ENCODE measurements around the gene ERBB4.

Gene ERBB4

GRCh38 chr2:211447548-211447947 lies 1091.1 kb downstream of the ERBB4 start:
- no peak for DNase-seq

DNA sequence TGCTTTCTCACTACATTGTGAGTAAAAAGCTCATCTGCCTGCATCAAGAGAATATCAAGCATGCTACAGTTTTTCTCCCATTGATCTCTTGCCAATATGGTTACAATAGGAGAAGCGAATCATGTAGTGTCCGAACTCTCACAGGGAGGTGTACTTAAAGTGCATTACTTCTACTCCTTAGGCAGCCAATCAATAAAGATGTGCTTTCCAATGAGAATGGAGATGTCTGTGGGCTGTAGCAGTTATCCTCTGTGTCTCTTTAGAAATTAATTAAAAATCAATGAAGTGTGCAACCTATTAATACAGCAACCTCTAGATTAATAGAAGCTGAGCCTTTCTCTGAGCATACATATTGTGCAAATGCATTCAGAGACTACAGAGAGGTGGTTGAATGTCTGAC lies 1098.5 kb downstream of the ERBB4 start:
- DNase-seq = no peak

DNA sequence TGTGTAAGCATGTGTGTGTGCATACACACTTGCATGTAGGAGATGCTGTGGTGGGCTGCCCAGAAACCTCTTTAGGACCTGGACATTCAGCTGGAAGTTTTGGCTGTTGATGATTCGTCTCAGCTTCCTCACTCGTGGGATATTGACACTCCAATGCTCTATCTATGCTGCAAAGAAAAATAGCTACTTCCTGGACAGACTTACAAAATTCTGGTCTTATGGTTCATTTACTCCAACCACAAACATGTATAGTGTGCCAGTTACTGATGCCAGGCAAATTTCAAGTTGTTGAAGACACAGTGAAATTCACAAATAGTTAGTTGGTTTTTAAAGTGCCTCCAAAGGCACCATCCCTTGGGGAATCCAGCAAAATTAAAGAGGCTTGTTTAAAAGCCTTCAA lies 1099.6 kb downstream of the ERBB4 start:
- no peak for DNase-seq

DNA sequence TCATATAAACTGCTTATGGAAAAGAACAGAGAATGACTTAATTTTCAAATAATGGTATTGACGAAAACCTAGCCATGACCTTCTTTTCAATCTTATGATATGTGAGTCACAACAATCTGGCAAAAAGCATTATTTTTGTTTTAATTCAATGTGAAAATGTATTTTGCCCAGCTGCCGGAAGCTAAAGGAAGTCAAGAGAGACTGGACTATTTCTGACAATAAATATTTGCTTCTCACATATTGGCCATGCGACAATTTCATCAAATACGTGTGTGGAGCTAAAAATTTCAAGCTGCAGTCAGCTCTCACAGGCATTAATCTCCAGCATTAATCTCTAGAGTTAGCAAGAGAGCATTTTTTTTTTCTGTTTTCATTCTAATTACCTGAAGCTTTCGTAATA lies 1101.2 kb downstream of the ERBB4 start:
- DNase-seq = no peak

DNA sequence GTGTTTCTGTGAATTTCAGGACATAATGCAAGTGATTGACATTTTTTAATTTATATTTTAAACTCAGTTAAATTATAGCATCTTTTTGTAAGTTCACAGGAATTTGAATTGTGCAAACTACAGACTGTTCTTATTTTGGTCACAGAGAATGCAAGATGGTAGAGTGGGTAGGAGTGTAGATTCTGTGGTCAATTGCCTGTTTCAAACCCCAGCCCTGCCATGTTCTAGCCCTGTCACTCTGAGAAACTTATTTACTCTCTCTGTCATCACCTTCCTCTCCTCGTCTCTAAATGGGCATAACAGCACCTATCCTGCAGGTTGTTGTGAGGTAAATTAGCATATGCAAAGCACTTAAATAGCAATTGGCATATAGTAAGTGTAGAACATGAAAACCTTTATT lies 1102.4 kb downstream of the ERBB4 start:
- no peak for DNase-seq

DNA sequence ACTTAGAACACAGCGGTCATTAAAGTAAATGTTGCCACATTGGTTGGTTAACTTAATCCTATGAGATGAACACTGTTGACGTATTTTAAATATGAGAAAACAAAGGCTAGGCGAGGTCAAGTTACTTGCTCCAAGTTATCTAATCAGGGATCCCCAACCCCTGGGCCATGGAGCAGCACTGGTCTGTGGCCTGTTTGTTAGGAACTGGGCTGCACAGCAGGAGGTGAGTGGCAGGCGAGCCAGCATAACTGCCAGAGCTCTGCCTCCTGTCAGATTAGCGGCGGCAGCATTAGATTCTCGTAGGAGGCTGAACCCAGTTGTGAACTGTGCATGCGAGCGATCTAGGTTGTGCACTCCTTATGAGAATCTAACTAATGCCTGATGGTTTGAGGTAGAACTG lies 1103.3 kb downstream of the ERBB4 start:
- no peak for DNase-seq

GRCh38 chr2:211434773-211435172 lies 1103.8 kb downstream of the ERBB4 start:
- DNase-seq = no peak

GRCh38 chr2:211429256-211429920 lies 1109.2 kb downstream of the ERBB4 start:
- DNase-seq = no peak

GRCh38 chr2:211426240-211426639 lies 1112.4 kb downstream of the ERBB4 start:
- DNase-seq = no peak

DNA sequence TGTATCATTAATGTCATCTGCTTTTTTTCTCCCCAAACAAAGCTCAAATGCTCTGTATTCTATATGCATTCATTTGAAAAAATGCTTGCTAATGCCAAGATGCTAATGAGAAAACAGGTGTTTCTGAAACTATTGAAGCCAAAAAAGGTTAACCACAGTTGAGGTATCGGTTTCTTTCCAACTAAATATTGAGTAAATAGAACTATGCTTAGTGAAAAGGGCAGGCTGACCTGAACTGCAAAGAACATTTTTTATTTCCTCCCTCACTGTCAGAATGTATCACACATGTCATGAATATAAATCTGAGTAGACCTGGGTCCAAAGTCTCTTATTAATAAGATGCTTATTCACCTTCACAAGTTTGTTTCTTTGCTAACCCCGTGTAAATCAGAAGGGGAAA lies 1115.6 kb downstream of the ERBB4 start:
- DNase-seq = no peak

- DNase-seq = no peak
These were observed 1121.1 kb downstream of the ERBB4 start for GRCh38 chr2:211417544-211417943.

DNA sequence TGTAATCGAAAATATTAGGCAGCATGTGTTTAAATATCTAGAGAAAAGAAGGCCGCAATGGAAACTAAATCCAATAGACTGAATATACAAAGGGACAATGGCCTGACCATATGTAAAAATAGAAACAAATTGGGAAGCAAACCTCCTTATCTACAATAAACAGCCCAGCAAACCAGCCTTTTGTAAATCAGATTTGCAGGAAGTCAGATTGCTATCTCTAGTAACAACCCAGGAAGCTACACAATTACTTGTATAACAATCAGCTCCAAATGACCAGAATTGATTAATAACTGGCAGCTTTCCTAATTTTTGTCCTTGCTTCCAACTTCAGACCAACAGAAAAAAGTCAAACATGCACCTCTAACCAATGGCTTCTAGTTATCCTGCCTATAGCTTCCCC lies 1122.2 kb downstream of the ERBB4 start:
- no peak for DNase-seq

DNA sequence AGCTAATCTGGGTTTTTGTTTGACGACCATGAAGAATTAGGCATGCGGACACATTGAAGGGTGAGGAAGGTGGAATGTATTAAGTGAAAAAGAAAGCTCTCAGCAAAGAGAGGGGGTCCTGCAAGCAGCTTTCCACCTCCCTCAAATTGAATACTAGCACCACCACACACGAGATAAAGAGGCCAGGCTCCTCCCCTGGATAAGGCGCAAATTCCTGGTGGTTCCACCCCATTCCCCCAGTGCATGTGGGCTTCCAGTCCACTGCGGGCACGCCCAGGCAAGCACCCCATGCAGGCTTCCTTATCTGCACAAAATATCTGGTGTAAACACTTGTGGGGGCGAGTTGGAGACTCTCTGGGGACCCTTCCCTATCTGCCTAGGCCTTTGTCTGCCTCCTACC lies 1124.9 kb downstream of the ERBB4 start:
- no peak for DNase-seq

- no peak for DNase-seq
These were observed 1130.1 kb downstream of the ERBB4 start for GRCh38 chr2:211408483-211408891.

DNA sequence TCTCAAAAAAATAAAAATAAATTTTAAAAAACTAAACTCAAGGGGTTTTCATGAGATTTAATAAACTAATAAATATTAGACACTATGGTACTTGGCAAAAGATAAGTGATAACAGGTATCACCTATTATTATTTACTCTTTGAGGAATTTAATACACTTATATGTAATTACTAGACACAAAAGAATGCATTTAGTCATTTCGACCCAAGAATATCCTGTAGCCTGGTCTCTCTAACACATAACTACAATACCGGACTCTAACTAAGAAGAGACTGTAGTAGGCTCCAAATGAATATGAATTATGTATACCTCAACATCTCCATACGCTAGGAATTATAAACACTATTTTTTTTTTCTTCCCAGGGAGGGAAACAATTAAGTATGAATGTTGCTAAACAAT lies 1131.5 kb downstream of the ERBB4 start:
- DNase-seq = no peak

DNA sequence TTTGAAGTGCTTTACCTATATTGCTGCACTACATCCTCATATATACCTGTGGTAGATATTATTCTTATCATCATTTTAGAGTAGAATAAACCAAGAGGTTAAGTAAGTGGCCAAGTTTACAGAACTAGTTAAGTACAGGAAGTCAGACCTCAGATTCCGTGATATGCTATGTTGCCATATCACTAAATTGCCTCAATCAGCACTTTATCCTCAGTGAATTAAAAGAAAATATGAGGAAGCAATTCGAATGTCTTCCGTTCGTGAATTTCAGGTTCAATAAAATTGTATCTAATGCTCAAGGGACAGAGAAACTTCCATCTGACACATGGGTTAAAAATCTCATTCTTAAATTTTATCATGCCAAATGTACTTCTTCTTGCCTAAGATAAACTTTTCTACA lies 1133.6 kb downstream of the ERBB4 start:
- no peak for DNase-seq

- no peak for DNase-seq
These were observed 1134.5 kb downstream of the ERBB4 start for GRCh38 chr2:211404098-211404497.

DNA sequence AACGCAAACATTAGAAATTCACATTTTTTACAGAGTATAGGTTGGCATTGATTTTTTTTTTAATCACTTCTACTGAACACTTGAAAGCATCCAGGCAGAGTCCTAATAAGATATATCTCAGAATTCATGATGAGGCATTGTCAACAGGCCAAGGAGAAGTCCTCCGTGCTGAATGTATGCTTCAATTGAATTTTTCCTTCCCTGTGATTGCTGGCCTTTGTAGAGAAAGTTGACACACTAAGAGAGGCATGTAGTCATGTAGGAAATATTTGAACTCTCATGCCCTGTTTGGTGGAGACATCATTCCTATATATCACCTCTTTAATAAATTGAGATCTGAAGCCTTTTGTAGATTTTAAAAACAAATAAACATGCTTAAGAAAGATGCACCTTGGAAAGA lies 1137.3 kb downstream of the ERBB4 start:
- DNase-seq = no peak

DNA sequence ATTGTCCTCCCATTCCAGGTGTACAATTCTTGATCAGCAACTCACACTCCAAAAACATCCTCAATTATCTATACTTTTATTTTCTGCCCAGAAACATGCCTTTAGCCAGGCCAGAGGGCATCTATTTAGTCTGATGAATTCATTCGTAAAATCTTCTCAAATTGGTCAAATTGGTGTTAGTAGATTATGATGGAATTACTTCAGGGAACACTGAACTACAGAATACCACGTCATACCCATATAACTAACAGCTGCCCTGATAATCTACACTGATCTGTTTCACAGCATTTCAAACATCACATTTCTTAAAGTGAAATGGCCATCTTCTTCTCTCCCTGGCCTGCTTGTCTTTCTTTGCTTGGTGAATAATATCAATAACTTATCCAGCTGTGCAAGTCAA lies 1140.8 kb downstream of the ERBB4 start:
- no peak for DNase-seq

DNA sequence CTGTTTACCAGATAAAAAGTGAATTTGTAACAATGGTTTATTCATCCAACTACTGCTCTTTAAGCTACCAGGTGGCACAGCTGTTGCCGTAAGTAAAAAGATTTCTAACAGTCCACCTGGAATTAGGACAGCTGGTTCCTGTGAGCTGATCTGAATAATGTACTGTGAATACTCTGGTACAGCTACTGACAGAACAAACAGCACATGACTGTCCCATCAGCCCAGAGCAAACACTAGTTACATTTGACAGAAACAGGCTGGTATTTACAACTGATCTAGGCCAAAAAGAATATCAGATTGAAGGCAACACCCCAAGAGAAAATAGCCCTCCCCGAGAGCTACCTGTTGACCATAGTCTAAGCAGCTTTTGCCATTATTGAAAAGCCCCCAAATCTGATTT lies 1141.8 kb downstream of the ERBB4 start:
- DNase-seq = no peak

DNA sequence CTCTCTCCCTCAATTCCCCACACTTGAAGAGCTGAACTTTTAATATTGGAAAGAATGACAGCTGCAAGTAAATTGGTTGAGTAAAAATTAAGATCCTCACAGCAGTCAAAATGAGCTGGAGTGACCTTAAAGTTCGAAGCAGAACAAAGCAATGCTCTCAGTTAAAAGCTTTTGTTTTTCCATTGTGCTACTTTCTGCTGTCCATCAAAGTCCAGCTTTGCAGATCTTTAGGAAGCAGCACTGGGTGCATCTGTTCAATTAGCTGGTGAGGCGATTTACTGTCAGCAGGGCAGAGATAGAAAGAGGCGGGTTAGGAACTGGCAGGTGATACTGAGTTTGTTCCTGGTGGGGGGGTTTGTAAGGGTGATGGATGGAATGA lies 1147.4 kb downstream of the ERBB4 start:
- no peak for DNase-seq

DNA sequence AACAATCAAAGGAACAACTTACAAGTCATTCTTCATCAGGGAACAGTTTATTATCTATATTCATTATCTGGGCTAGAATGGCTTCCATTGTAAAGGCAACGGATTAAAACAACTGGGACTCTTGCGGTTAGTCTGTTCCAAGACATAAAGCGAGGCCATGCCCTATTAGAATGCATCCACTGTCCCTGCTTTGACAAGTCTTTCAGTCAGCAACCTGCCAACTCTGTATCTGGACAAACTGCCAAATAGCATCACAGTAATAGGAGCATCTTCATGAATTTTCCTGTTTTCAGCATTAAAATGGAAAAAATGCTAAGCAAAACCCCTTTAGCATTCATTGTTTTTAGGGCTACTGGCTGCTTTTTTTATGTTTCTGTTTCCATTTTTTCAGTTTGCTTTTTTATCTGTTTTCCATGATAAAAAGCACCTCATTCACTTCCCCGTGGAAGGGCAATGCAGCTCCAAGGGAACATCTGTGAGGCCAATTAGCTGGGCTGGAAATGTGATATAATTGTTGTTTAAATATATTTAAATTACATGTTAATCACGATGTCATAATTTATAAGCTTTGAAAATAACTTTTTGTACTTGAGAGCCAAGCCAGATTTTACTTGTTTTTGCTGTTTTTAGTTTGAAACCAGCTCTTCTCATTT lies 1147.9 kb downstream of the ERBB4 start:
- DNase-seq = no peak

DNA sequence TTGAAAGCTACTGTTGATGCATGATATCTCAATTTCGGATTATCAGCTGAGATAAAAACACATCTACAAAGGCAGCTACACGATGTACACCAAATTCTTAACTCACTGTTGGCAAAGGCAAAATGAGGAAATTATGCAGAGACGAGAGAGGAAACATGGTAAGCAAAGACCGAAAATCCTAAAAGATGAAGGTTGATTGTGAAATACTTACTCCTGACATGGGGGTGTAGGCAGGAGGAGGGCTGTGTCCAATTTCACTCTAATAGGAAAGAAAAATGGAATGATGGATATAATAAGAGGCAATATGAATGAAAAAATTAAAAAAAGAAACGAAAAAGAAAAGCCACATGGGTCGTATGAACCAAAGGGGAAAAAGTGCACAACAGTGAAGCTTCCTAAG lies 1150.9 kb downstream of the ERBB4 start:
- no peak for DNase-seq

DNA sequence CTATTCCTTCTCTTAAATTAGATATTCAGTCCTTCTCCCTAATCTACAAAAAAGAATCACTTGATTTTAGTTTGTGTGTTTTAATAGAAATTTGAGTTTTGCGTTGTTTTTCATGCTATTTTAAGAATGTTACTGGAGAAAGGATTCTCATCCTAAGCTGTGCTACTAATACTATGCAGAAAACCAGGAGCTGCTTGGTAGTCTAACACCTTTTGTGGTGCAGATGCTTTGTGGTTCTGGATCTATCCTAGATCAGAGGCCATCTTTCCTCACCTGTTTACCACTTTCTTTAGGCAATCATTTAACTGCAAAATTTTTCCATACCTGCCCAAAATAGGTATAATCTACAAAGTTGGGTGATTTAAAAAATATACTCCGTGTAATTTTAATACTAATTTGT lies 1158.6 kb downstream of the ERBB4 start:
- DNase-seq = no peak

DNA sequence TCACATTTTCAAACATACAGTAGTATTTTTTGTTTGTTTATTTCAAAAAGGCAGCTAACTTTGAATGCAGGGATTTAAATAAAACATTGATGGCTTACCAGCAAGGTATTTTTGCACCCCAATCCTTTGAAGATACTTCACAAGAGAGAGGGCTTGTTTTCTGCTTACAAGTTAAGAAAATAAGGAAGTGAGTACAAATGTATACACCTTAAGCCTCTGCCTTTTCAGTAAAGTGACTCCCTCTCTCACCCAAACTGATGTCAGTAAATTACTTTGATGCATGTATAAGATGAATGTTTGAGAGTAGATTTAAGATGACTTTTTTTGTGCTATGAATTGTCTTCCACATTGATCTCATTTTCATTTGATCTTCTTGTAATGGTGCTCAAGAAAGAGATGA lies 1162.2 kb downstream of the ERBB4 start:
- no peak for DNase-seq
